GM12878 (cell line): ENCODE results near the gene CARD19.

Source experiments
- CHD2 ChIP-seq: IDR thresholded peaks from 2 replicates; pipeline ENCODE4 v1.6.1; 2011; ENCODE audit warnings: low read depth, low read length, improper control_type of control experiment, borderline replicate concordance
- GABPA ChIP-seq: IDR thresholded peaks from 2 replicates; pipeline ENCODE4 v1.6.1; 2014; ENCODE audit warnings: antibody characterized with exemption, low read depth, mild to moderate bottlenecking, inconsistent platforms
- PRDM15 ChIP-seq: fragments of 450-650 bp; formaldehyde crosslinking; IDR thresholded peaks from 2 replicates; pipeline ENCODE4 v1.4.0; 2020; ENCODE audit warnings: mild to moderate bottlenecking, moderate library complexity
- REST ChIP-seq: IDR thresholded peaks from 2 replicates; pipeline ENCODE4 v1.6.1; 2012; ENCODE audit warnings: mild to moderate bottlenecking, low read depth, low read length

GRCh38 chr9:93130861-93131481, 35.0 kb downstream of the CARD19 start:
- TF ChIP-seq REST (no peak), GABPA (no peak), CHD2 (no peak), PRDM15 (CRISPR knock-in tag) (no peak)
